Adrenal gland (tissue), 5 donors: ENCODE data around the gene HTRA3.

Experiments
- POLR2A ChIP-seq, 2 donors: fragments of 450-650 bp; IDR thresholded peaks; one replicate each; pipeline ENCODE4 v1.6.1; 2017; ENCODE audit warnings: antibody characterized with exemption in 2 of 2, mild to moderate bottlenecking in 2 of 2, moderate library complexity in 1 of 2
- TF ChIP-seq, protein P1 (sequence below), 6 experiments: fragments of 450-650 bp in 4 of 6; fragments of 200-600 bp in 2 of 6; sonication (generic) in 1 of 6; IDR thresholded peaks; 1 replicate in 5 of 6; 2 replicates in 1 of 6; pipeline versions ENCODE4 v1.5.1 to v1.8.0; 2016 to 2021; ENCODE audit warnings: antibody characterized with exemption in 6 of 6, mild to moderate bottlenecking in 2 of 6, moderate library complexity in 1 of 6
- donor health status: DM: no; HTN: no; CAD: no.

DNA sequence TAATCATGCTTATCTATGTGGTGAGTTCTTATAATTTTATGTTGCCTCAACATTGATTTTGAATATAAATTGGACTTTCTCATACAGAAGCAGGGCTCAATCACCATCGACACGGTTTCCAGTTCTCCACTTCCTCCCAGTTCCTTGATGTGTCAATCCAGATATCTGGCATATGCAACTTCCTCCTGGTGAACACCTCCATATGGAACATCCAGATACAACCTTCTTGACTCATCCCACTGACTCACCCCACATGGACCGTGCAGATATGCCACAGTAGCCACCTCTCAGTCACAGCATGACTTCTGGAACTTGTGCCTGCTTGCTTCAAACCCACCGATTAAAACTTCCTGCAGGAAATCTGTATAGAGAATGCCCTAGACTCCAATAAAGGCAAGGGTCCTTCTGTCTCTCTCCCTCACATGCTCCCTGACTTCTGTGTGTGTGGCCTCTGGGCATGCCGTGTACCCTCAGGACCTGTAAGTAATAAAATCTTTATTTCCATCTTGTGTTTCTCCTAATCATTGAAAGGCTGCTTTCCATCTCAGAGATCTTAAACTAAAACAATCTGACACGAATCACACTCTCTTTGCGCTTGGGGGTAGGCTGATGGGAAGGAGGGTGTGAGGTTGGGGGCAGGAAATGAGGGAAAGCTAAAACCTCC, 67.0 kb downstream of the HTRA3 start:
- TF ChIP-seq, protein P1, sequence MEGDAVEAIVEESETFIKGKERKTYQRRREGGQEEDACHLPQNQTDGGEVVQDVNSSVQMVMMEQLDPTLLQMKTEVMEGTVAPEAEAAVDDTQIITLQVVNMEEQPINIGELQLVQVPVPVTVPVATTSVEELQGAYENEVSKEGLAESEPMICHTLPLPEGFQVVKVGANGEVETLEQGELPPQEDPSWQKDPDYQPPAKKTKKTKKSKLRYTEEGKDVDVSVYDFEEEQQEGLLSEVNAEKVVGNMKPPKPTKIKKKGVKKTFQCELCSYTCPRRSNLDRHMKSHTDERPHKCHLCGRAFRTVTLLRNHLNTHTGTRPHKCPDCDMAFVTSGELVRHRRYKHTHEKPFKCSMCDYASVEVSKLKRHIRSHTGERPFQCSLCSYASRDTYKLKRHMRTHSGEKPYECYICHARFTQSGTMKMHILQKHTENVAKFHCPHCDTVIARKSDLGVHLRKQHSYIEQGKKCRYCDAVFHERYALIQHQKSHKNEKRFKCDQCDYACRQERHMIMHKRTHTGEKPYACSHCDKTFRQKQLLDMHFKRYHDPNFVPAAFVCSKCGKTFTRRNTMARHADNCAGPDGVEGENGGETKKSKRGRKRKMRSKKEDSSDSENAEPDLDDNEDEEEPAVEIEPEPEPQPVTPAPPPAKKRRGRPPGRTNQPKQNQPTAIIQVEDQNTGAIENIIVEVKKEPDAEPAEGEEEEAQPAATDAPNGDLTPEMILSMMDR (IDR thresholded peaks at IDR 0.05): no peak
- no peak for TF ChIP-seq POLR2A (IDR thresholded peaks at IDR 0.05)
